ENCODE data around the gene SEMA7A.
"Not testable (repeated sequence)": the region's sequence is repeated elsewhere in the genome, so short reads cannot be mapped to it uniquely, and the experiment has no call there.

The SEMA7A gene

DNA sequence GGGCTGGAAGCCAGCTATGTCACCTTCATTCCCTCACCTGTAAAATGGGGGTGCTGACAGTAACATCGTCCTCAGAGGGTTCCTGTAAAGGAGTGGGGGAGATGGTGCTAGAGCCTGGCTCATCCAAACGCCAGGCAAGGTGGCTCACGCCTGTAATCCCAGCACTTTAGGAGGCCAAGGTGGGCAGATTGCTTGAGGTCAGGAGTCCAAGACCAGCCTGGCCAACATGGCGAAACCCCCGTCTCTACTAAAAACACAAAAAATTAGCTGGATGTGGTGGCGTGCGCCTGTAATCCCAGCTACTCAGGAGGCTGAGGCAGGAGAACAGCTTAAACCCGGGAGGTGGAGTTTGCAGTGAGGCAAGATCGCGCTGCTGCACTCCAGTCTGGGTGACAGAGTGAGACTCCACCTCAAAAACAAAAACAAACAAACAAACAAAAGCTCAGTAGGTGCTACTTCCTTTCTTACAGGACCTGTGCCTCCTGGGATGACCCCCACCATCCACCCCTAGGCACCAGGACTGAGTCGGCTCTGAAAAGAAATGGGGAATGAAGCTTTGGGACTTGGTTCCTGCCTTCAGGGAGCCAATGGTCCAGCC, 43.6 kb downstream of the SEMA7A start:
- DNase-seq (ENCODE audit: extremely low read depth in 1 of 2, low read depth in 1 of 2) = not testable (repeated sequence)

DNA sequence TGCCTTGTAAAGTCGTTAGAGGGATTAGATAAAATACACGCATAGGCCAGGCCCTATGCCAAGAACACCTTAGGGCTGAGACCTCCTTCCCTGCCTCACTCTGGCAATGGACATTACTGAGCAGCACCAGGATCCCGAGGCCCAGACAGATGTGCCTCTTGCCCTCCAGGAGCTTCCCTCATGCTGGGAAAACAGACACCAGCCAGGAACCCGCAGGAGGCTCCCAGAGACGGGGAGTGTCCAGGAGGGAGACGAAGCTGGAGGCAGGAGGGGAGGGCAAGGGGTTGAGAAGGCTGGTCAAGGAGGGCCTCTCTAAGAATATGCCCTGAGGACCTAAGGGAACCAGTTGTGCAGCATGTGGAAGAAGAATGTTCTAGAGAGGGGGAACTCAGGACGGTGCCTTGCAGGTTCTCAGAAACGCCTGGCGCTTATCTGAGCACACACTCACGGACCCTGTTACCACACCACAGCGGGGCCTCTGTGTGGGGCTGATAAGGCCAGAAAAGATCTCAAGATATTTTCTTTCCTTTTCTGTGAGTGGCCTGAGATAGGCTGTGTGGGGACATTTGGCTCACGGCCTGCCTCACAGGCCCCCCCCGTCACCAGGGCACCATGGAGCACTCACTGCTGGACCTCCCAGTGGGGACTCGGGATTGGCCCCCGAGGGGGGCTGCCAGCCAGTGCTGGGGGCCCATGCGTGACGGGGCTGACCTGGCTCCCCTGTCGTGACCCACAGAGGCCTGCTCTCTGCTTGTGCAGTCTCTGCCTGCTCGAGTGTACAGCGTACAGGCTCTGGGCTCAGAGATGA, 44.3 kb downstream of the SEMA7A start:
- no peak for DNase-seq (ENCODE audit: extremely low read depth in 1 of 2, low read depth in 1 of 2)

GRCh38 chr15:74388363-74388951, 45.3 kb downstream of the SEMA7A start:
- DNase-seq (ENCODE audit: extremely low read depth in 1 of 2, low read depth in 1 of 2) = no peak

- no peak for DNase-seq (ENCODE audit: extremely low read depth in 1 of 2, low read depth in 1 of 2)
Measured at GRCh38 chr15:74387621-74388362, 46.0 kb downstream of the SEMA7A start.

DNA sequence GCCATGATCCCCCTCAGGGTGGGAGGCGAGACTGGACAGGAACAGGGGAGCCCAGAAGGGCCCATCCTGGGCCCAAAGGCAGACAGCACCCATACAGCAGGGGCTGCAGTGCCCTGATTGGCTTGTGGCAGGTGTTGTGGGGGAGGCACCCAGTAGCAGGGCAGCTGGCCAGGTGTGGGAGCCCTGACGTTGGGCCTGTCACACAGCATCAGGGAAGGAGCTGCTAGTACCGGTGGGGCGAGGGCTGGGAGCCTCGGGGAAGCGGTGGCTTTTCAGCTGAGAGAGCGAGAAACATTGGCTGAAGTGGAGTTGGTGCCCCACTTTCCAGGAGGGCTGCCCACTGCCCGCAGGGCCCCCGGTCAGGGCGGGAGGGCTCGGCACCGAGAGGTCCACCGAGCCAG, 46.6 kb downstream of the SEMA7A start:
- DNase-seq (ENCODE audit: extremely low read depth in 1 of 2, low read depth in 1 of 2) = no peak

GRCh38 chr15:74386496-74387140, 47.1 kb downstream of the SEMA7A start:
- DNase-seq (ENCODE audit: extremely low read depth in 1 of 2, low read depth in 1 of 2) = no peak

GRCh38 chr15:74385733-74386132, 48.0 kb downstream of the SEMA7A start:
- DNase-seq (ENCODE audit: extremely low read depth in 1 of 2, low read depth in 1 of 2) = no peak

DNA sequence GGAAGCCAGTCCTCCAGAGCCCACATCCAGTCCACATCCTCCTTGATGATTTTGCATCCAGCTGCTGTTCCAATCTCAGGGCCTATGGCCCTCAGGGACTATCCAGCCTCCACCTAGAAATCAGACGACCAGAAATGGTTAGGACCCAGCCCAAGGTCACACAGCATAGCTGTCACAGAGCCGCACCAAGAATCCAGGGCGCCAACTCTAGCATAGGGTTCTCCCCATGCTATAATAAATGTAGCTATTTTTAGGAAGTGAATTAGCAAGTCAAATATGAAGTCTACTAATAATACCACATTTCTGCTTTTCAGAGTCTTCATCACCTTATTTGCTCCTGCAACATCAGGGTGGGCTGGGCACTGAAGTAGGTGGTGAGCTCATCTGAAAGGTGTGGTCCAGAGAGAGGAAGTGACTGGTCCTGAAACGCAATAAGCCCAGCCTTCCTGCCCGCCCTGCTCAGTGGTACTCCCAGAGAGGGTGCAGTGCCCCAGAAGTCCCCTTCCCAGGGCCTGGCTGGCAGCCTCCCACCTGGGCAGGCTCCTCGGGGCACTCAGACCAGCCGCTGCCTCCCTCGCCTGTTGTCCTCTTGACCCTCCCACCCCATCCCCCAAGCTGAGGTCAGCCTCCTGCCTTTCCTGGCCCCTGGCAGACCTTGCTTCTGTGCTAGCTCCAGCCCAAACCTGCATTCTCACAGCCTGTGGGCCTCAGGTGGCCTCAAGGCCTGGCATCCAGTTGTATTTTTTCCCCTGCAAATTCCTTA, 48.7 kb downstream of the SEMA7A start:
- DNase-seq (ENCODE audit: extremely low read depth in 1 of 2, low read depth in 1 of 2) = no peak

DNA sequence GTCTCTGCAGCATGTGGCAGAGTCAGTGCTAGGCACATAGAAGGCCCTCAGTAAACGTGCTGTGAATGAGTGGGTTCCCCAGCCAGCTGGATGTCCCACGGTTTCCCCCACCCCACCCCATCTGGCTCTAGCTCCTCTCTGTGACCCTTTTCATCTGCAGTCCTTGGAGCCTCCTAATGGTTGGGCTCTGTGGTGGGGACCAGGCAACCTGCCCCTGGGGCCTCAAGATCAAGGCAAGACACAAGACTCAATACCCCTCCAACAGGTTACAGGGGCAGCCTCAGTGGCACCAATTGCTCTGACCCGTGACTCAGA, 49.2 kb downstream of the SEMA7A start:
- no peak for DNase-seq (ENCODE audit: extremely low read depth in 1 of 2, low read depth in 1 of 2)

GRCh38 chr15:74383695-74384565, 49.8 kb downstream of the SEMA7A start:
- DNase-seq (ENCODE audit: extremely low read depth in 1 of 2, low read depth in 1 of 2) = peak in 1 of 2 donors; percentile 44

DNA sequence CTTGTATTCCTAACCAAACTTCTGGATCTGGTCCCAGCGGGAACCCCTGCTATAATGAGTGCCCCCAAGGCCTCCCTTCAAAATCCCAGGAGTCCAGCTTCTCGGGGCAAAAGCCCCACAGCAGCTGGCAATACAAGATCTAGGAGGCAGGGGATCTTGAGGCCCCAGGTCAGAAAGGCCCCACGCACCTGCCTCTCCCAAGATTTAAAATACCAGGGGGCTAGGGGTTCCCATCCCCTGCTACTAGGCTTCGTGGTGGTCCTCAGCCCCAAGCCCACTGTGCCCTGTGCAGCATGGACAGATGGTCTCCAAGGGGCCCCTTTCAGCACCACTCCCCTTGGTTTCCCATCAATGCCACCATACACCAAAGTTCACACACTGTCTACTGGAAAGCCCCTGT, 50.5 kb downstream of the SEMA7A start:
- DNase-seq (ENCODE audit: extremely low read depth in 1 of 2, low read depth in 1 of 2) = no peak

DNA sequence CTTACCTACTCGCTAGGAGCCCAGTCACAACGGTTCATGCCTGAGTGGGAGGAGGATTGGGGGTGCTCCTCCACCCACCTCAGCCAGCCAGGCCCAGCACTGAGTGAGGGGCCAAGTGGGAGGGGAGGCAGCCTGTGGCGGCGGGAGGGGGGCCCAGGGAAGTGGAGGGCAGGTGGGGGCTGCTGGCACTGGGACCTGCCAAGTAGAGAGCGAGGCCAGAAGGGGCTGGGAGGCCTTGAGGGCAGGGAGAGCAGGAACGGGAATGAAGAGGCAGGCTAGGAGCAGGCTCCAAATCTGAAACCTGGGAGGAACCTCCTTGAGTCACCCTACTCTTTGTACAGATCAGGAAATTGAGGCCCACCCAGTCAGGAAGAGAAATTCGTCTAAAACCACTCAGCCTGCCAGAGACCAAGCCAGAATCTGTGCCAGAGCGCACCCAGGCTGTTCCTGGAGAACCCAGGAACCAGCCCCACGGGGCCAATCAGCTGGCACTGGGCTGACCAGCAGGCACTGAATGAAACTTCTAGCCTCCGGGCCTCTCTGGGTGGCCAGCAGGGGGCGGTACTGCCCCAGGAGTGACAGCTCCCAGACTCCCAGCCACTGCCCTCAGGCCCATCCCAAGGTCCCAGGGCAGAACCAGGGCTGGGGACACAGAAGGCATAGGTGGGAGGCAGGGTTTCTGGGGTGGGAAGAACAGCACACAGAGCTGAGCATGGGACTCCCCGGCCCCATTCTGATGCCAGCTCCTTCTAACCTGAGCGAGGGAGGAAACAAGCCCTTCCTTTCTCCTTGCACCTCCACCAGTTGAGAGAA, 51.5 kb downstream of the SEMA7A start:
- peak in 1 of 2 donors; percentile 68 for DNase-seq (ENCODE audit: extremely low read depth in 1 of 2, low read depth in 1 of 2)

DNA sequence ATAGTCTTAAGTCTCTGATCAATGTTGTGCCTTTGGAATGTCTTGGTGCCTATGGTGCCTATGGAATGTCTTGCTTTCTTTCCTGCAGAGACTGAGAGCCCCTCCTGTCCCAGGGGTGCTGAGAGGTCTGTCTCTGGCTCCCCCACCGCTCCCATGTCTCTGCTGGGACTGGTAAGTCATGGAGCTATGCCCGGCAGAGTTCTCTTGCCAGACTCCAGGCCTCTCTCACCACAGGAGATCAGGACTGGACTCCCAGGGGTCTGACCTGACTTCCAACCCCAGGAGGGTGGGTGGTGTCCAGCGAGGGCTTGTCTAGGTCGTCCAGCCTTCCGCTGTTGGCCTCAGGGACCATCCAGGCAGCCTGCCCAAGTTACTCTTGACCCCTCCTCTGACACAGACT, 52.3 kb downstream of the SEMA7A start:
- no peak for DNase-seq (ENCODE audit: extremely low read depth in 1 of 2, low read depth in 1 of 2)

DNA sequence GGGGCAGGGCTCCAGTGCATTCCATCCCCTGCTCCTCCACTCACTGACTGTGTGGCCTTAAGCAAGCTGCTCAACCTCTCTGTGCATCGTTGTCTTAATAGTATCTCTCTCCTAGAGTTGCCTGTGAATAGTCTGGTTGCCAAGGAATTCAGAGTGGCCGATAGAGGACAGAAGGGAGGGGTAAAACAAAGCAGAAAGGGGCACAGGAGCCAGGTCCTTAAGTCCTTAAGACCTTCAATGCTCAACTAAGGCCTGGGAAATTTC, 52.6 kb downstream of the SEMA7A start:
- DNase-seq (ENCODE audit: extremely low read depth in 1 of 2, low read depth in 1 of 2) = no peak

- DNase-seq (ENCODE audit: extremely low read depth in 1 of 2, low read depth in 1 of 2) = no peak
Measured at GRCh38 chr15:74380361-74381189, 53.2 kb downstream of the SEMA7A start.

DNA sequence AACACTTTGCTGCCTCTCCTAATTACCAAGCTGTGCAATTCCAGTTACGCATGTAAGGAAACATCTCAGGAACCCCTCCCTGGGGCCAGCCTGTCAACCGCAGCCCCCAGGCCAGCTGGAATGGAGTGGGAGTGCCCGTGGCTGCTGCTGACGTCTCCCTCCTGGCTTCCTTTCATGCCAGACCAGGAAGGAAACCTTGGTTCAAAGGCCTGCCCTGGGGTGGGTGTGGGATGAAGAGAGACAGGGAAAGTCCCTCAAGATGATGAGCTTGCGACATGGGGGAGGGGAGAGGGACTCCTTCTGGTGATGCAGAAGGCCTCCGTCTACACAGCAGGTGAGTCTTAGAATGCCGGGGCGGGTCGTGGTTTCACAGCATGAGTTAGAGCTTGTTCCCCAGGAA, 54.9 kb downstream of the SEMA7A start:
- DNase-seq (ENCODE audit: extremely low read depth in 1 of 2, low read depth in 1 of 2) = no peak

- no peak for DNase-seq (ENCODE audit: extremely low read depth in 1 of 2, low read depth in 1 of 2)
Measured at GRCh38 chr15:74377831-74378766, 55.7 kb downstream of the SEMA7A start.

Data from activated CD8-positive, alpha-beta memory T cell treated with anti-CD3 and anti-CD28 coated beads for 1 hour (primary cell).